ENCODE results near the gene ASPA.

ASPA gene

DNA sequence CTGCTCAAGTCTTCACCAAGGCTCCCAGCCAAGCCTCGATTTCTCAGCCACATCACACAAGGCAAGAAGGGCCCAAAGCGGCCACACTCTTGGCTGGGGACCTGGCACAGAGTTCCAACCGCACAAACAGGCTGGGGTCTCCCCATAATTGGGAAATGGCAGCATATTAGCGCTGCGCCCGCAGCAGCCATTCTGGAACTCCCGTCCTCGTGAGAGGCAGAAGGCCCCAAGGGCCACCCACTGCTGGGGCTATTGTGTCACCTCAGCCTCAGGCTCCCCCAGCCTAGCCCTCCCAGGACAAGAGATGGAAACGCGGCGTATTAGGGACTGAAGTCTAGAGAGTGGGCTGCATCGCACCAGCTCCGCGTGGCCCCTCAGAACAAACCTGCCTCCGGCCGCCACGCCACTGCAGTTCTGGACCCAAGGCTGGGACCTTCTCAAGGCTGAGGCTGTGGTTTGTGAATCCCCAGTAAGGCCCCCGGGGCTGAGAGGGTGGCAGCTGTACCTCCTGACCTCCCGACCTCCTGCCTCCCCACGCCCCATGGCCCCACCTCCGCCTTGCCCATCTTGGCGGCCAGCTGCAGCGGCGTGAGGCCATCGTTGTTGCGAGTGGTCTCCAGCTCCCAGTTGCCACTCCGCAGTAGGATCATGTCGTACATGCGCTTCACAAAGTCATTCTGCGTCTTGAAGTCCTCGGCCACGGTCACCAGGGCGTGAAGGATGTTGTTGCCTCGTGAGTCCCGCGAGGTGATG, 56.5 kb downstream of the ASPA start:
- peaks cover 0 to 9% (median 8%) of the 10 kb centered on the region in 4 experiments for H3K4me1 ChIP-seq (ENCODE audit: control extremely low read depth in 1 of 4, control insufficient read depth in 4 of 4, insufficient read depth in 4 of 4, low read length in 3 of 4)
- ChIA-PET CTCF (no interaction called here), POLR2A (no interaction called here)
- H3K27ac ChIP-seq (ENCODE audit: insufficient read depth in 1 of 2, low read depth in 1 of 2, low read length in 2 of 2, poor library complexity in 1 of 2, severe bottlenecking in 2 of 2), result no peak overlapping the region
- no peaks in the 10 kb centered on the region for H3K27me3 ChIP-seq (replicated peaks in 2 of 5; ENCODE audit: control insufficient read depth in 4 of 5, insufficient read depth in 5 of 5, low read length in 4 of 5)
- H3K4me3 ChIP-seq (ENCODE audit: control insufficient read depth in 1 of 7, extremely low read depth in 1 of 7, insufficient read depth in 4 of 7, low read depth in 2 of 7, low read length in 6 of 7), result no peak overlapping the region
- H3K36me3 ChIP-seq (ENCODE audit: control insufficient read depth in 4 of 4, insufficient read depth in 4 of 4, low read length in 3 of 4), result no peaks in the 10 kb centered on the region
- no peak for DNase-seq
- WGBS (ENCODE audit: insufficient coverage), result 91% methylated on average over 33 of the region's 36 CpGs
- no peaks in the 10 kb centered on the region for H3K9me3 ChIP-seq (ENCODE audit: control extremely low read depth in 1 of 5, control insufficient read depth in 4 of 5, insufficient read depth in 2 of 5, low read depth in 1 of 5, low read length in 4 of 5)

DNA sequence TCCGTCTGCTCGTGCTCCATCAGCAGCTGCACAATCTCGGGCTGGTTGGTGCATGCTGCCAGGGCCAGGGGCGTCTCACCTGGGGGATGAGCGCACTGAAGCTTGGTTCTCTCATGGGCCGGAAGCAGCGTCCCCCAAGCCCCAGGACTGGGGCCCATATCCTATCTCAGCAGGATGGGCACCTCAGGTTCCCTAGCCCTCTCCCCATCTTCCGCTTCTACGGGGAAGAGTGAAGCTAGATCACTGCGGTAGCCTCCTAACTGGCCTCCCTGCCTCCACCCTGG, 57.0 kb downstream of the ASPA start:
- Histone ChIP-seq H3K9me3 (ENCODE audit: control extremely low read depth in 1 of 5, control insufficient read depth in 4 of 5, insufficient read depth in 2 of 5, low read depth in 1 of 5, low read length in 4 of 5) (no peaks in the 10 kb centered on the region), H3K36me3 (ENCODE audit: control insufficient read depth in 4 of 4, insufficient read depth in 4 of 4, low read length in 3 of 4) (no peaks in the 10 kb centered on the region), H3K4me1 (ENCODE audit: control extremely low read depth in 1 of 4, control insufficient read depth in 4 of 4, insufficient read depth in 4 of 4, low read length in 3 of 4) (peaks cover 0 to 9% (median 8%) of the 10 kb centered on the region in 4 experiments), H3K27ac (ENCODE audit: insufficient read depth in 1 of 2, low read depth in 1 of 2, low read length in 2 of 2, poor library complexity in 1 of 2, severe bottlenecking in 2 of 2) (no peak overlapping the region), H3K4me3 (ENCODE audit: control insufficient read depth in 1 of 7, extremely low read depth in 1 of 7, insufficient read depth in 4 of 7, low read depth in 2 of 7, low read length in 6 of 7) (no peak overlapping the region), H3K27me3 (replicated peaks in 2 of 5; ENCODE audit: control insufficient read depth in 4 of 5, insufficient read depth in 5 of 5, low read length in 4 of 5) (no peaks in the 10 kb centered on the region)
- no peak for DNase-seq
- ChIA-PET POLR2A (no interaction called here), CTCF (no interaction called here)
- 95% methylated on average over 8 of the region's 10 CpGs for WGBS (ENCODE audit: insufficient coverage)

DNA sequence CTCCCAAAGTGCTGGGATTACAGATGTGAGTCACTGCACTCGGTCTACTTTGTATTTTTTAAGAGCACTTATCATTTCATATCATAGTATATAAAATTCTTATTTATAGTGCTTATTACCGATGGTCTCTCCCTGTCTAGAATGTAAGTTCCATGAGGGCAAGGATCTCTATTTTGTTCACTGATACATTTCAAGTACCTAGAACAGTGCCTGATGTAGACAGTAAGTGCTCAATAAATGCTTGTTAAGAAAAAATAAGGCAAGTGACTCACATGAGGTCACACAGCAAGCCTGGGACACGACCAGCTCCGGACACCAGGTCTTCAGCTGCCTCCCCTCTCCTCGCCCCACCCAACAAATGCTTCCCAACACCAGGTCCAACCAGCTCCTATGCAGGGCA, 58.0 kb downstream of the ASPA start:
- POLR2A ChIA-PET, result no interaction called here
- Histone ChIP-seq H3K27ac (ENCODE audit: insufficient read depth in 1 of 2, low read depth in 1 of 2, low read length in 2 of 2, poor library complexity in 1 of 2, severe bottlenecking in 2 of 2) (no peak overlapping the region), H3K4me3 (ENCODE audit: control insufficient read depth in 1 of 7, extremely low read depth in 1 of 7, insufficient read depth in 4 of 7, low read depth in 2 of 7, low read length in 6 of 7) (no peak overlapping the region), H3K4me1 (ENCODE audit: control extremely low read depth in 1 of 4, control insufficient read depth in 4 of 4, insufficient read depth in 4 of 4, low read length in 3 of 4) (peaks cover 0 to 9% (median 8%) of the 10 kb centered on the region in 4 experiments), H3K9me3 (ENCODE audit: control extremely low read depth in 1 of 5, control insufficient read depth in 4 of 5, insufficient read depth in 2 of 5, low read depth in 1 of 5, low read length in 4 of 5) (no peaks in the 10 kb centered on the region), H3K36me3 (ENCODE audit: control insufficient read depth in 4 of 4, insufficient read depth in 4 of 4, low read length in 3 of 4) (no peaks in the 10 kb centered on the region), H3K27me3 (replicated peaks in 2 of 5; ENCODE audit: control insufficient read depth in 4 of 5, insufficient read depth in 5 of 5, low read length in 4 of 5) (no peaks in the 10 kb centered on the region)
- WGBS (ENCODE audit: insufficient coverage), result 95% methylated on average over 3 of the region's 5 CpGs
- CTCF ChIA-PET, result no interaction called here
- no peak for DNase-seq

DNA sequence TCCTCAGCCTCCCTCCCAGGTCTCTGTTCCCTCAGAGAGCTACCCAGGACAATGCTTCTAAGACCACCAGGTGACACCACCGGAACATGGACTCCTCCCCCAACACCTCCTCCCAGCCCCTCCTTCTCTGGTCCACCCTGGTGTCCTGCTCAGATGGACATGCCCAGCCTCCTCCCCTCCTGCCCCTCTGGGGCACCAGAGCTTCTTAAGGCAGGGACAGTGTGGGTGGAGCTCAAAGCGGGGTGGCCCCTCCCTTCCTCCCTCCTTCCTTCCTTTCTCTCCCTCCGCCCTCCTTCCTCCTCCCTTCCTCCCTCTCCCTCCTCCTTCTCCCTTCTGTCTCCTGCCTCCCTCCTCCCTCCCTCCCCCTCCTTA, 59.1 kb downstream of the ASPA start:
- Histone ChIP-seq H3K36me3 (ENCODE audit: control insufficient read depth in 4 of 4, insufficient read depth in 4 of 4, low read length in 3 of 4) (no peaks in the 10 kb centered on the region), H3K27ac (ENCODE audit: insufficient read depth in 1 of 2, low read depth in 1 of 2, low read length in 2 of 2, poor library complexity in 1 of 2, severe bottlenecking in 2 of 2) (no peak overlapping the region), H3K4me3 (ENCODE audit: control insufficient read depth in 1 of 7, extremely low read depth in 1 of 7, insufficient read depth in 4 of 7, low read depth in 2 of 7, low read length in 6 of 7) (no peak overlapping the region), H3K4me1 (ENCODE audit: control extremely low read depth in 1 of 4, control insufficient read depth in 4 of 4, insufficient read depth in 4 of 4, low read length in 3 of 4) (peaks cover 0 to 9% (median 8%) of the 10 kb centered on the region in 4 experiments), H3K27me3 (replicated peaks in 2 of 5; ENCODE audit: control insufficient read depth in 4 of 5, insufficient read depth in 5 of 5, low read length in 4 of 5) (no peaks in the 10 kb centered on the region), H3K9me3 (ENCODE audit: control extremely low read depth in 1 of 5, control insufficient read depth in 4 of 5, insufficient read depth in 2 of 5, low read depth in 1 of 5, low read length in 4 of 5) (no peaks in the 10 kb centered on the region)
- peak; percentile 19 to 53 (median 51) for DNase-seq
- 13% methylated on average over 1 of the region's 3 CpGs for WGBS (ENCODE audit: insufficient coverage)
- ChIA-PET POLR2A (no interaction called here), CTCF (interaction anchor here (0.9 kb wide), 1 partner anchor 113 kb away, joined by 4 read pairs; no protein-coding TSS in a partner anchor)

DNA sequence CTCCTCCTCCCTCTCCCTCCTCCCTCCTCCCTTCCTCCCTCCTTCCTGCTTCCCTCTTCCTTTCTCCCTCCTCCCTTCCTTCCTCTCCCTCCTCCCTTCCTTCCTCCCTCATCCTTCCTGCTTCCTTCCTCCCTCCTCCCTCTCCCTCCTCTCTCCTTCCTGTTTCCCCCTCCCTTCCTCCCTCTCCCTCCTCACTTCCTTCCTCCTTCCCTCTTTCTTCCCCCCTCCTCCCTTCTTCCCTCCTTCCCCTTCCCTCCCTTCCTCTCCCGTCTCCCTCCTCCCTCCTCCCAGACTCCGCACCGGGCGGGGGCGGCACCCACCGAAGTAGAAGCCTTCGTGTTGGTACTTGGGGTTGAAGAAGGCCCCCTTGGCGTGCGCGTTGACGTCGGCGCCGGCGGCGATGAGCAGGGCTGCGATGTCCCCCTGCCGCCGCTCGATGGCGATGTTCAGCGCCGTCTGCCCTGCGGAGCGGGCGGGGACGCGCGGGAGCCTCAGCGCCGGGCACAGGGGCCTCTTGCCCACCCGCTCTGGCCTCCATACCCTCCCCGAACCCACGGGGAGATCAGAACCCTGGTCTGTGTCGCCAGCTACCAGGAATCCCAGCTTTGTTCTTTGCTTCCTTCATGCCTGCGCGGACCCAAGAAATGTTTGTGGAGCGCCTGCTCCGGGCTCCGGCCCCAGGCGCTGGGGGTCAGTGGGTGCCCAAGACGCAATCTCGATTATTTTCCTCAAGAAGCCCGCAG, 59.6 kb downstream of the ASPA start:
- peak; percentile 71 to 89 (median 88) for DNase-seq
- H3K9me3 ChIP-seq (ENCODE audit: control extremely low read depth in 1 of 5, control insufficient read depth in 4 of 5, insufficient read depth in 2 of 5, low read depth in 1 of 5, low read length in 4 of 5), result no peaks in the 10 kb centered on the region
- 4% methylated on average over 28 of the region's 44 CpGs for WGBS (ENCODE audit: insufficient coverage)
- H3K4me1 ChIP-seq (ENCODE audit: control extremely low read depth in 1 of 4, control insufficient read depth in 4 of 4, insufficient read depth in 4 of 4, low read length in 3 of 4), result peaks cover 0 to 11% (median 9%) of the 10 kb centered on the region in 4 experiments
- H3K27ac ChIP-seq (ENCODE audit: insufficient read depth in 1 of 2, low read depth in 1 of 2, low read length in 2 of 2, poor library complexity in 1 of 2, severe bottlenecking in 2 of 2), result no peak overlapping the region
- H3K4me3 ChIP-seq (ENCODE audit: control insufficient read depth in 1 of 7, extremely low read depth in 1 of 7, insufficient read depth in 4 of 7, low read depth in 2 of 7, low read length in 6 of 7), result peak overlapping the region in 6 of 7 experiments; percentile 3 to 78 (median 52)
- ChIA-PET POLR2A (no interaction called here), CTCF (interaction anchor here (0.6 to 1.0 kb wide), 3 partner anchors 27 to 113 kb away, joined by 3 to 4 read pairs (median 3); no protein-coding TSS in a partner anchor)
- no peaks in the 10 kb centered on the region for H3K27me3 ChIP-seq (replicated peaks in 2 of 5; ENCODE audit: control insufficient read depth in 4 of 5, insufficient read depth in 5 of 5, low read length in 4 of 5)
- no peaks in the 10 kb centered on the region for H3K36me3 ChIP-seq (ENCODE audit: control insufficient read depth in 4 of 4, insufficient read depth in 4 of 4, low read length in 3 of 4)

DNA sequence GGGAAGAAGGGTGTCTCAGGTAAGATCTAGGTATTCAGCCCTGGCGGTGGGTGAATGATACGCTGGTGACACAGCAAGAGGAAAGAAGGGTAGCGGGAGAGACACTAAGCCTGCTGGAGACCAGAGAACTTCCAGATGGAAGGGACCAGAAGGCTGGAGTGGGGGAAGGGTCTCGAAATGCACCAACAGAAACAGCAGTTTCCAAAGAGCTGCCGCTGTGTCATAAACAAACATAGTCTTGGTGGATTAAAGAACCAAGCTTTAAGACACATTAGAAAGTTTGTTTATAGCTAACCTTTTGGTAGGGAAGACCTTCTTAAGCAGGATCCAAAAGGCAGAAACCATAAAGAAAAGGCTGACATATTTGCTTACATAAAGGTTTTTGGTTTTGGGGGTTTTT, 60.9 kb downstream of the ASPA start:
- Histone ChIP-seq H3K4me3 (ENCODE audit: control insufficient read depth in 1 of 7, extremely low read depth in 1 of 7, insufficient read depth in 4 of 7, low read depth in 2 of 7, low read length in 6 of 7) (no peak overlapping the region), H3K27me3 (replicated peaks in 2 of 5; ENCODE audit: control insufficient read depth in 4 of 5, insufficient read depth in 5 of 5, low read length in 4 of 5) (no peaks in the 10 kb centered on the region), H3K4me1 (ENCODE audit: control extremely low read depth in 1 of 4, control insufficient read depth in 4 of 4, insufficient read depth in 4 of 4, low read length in 3 of 4) (peaks cover 0 to 11% (median 9%) of the 10 kb centered on the region in 4 experiments), H3K36me3 (ENCODE audit: control insufficient read depth in 4 of 4, insufficient read depth in 4 of 4, low read length in 3 of 4) (no peaks in the 10 kb centered on the region), H3K27ac (ENCODE audit: insufficient read depth in 1 of 2, low read depth in 1 of 2, low read length in 2 of 2, poor library complexity in 1 of 2, severe bottlenecking in 2 of 2) (no peak overlapping the region), H3K9me3 (ENCODE audit: control extremely low read depth in 1 of 5, control insufficient read depth in 4 of 5, insufficient read depth in 2 of 5, low read depth in 1 of 5, low read length in 4 of 5) (no peaks in the 10 kb centered on the region)
- DNase-seq, result no peak
- WGBS (ENCODE audit: insufficient coverage), result 98% methylated on average over 5 of the region's 5 CpGs
- POLR2A ChIA-PET, result no interaction called here
- CTCF ChIA-PET, result no interaction called here

DNA sequence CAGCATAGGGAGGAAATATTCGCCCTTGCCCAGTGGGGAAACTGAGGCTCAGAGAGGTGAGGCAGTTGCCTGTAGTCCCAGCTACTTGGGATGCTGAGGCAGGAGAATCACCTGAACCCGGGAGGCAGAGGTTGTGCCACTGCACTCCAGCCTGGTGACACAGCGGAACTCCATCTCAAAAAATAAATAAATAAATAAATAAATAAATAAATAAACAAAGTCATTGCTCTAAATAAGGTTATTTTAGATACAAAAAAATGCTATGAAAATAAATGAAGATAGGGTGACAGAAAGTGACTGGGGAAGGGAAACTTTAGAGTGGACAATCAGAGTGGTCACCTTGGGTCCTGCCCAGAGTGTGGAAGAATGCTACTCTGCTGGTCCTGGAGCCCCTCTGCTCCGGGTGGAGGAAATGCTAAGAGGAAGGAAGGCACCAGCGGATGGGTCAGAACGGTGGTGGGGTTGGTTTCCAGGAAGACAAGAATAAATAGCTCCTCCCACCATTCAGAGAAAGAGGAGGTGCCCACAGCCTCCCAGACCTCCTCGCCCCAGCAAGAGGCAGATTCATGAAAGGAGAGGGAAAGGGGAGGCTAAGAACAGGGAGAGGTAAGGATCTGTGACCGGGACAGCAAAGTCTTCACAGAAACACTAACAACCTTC, 64.2 kb downstream of the ASPA start:
- H3K36me3 ChIP-seq (ENCODE audit: control insufficient read depth in 4 of 4, insufficient read depth in 4 of 4, low read length in 3 of 4), result no peaks in the 10 kb centered on the region
- H3K4me1 ChIP-seq (ENCODE audit: control extremely low read depth in 1 of 4, control insufficient read depth in 4 of 4, insufficient read depth in 4 of 4, low read length in 3 of 4), result peaks cover 0 to 11% (median 7%) of the 10 kb centered on the region in 4 experiments
- ChIA-PET CTCF (no interaction called here), POLR2A (no interaction called here)
- DNase-seq, result no peak
- no peaks in the 10 kb centered on the region for H3K9me3 ChIP-seq (ENCODE audit: control extremely low read depth in 1 of 5, control insufficient read depth in 4 of 5, insufficient read depth in 2 of 5, low read depth in 1 of 5, low read length in 4 of 5)
- WGBS (ENCODE audit: insufficient coverage), result 100% methylated on average over 1 of the region's 8 CpGs
- no peak overlapping the region for H3K27ac ChIP-seq (ENCODE audit: insufficient read depth in 1 of 2, low read depth in 1 of 2, low read length in 2 of 2, poor library complexity in 1 of 2, severe bottlenecking in 2 of 2)
- H3K27me3 ChIP-seq (replicated peaks in 2 of 5; ENCODE audit: control insufficient read depth in 4 of 5, insufficient read depth in 5 of 5, low read length in 4 of 5), result no peaks in the 10 kb centered on the region
- no peak overlapping the region for H3K4me3 ChIP-seq (ENCODE audit: control insufficient read depth in 1 of 7, extremely low read depth in 1 of 7, insufficient read depth in 4 of 7, low read depth in 2 of 7, low read length in 6 of 7)
